HepG2 (cell line): ENCODE data around the gene PLAGL2. TPM values are rescaled to one million over a fixed set of nuclear protein-coding genes. Genes with fewer than 3 reads are reported as not detected.

Source experiments
- CEBPG ChIP-seq: IDR thresholded peaks from 2 replicates; pipeline ENCODE4 v1.6.1; 2016
- FOSL2 ChIP-seq: sonication (generic); formaldehyde crosslinking; IDR thresholded peaks from 2 replicates; pipeline ENCODE4 v1.4.0; 2020; ENCODE audit warnings: missing genetic modification reagents
- NR2F6 ChIP-seq, 2 experiments: IDR thresholded peaks; 2 replicates each; pipeline ENCODE4 v1.6.1; 2016; ENCODE audit warnings: antibody characterized with exemption in 1 of 2, mild to moderate bottlenecking in 1 of 2
- TRIM24 ChIP-seq: sonication (generic); formaldehyde crosslinking; IDR thresholded peaks from 2 replicates; pipeline ENCODE4 v1.8.0; 2022; ENCODE audit warnings: mild to moderate bottlenecking, missing genetic modification reagents
- XRCC5 ChIP-seq: fragments of 200-400 bp; formaldehyde crosslinking; optimal IDR thresholded peaks from 2 replicates; pipeline ENCODE3; 2017; ENCODE audit warnings: mild to moderate bottlenecking, low read length
- ZNF264 ChIP-seq: sonication (generic); formaldehyde crosslinking; IDR thresholded peaks from 2 replicates; pipeline ENCODE4 v1.4.0; 2020; ENCODE audit warnings: missing genetic modification reagents
- ZNF282 ChIP-seq: fragments of 450-650 bp; IDR thresholded peaks from 2 replicates; pipeline ENCODE4 v1.6.1; 2018; ENCODE audit not compliant: partially characterized antibody
- ZNF550 ChIP-seq: sonication (generic); formaldehyde crosslinking; IDR thresholded peaks from 2 replicates; pipeline ENCODE4 v1.4.0; 2020; ENCODE audit warnings: mild to moderate bottlenecking, missing genetic modification reagents, borderline replicate concordance
- ZNF644 ChIP-seq: IDR thresholded peaks from 2 replicates; pipeline ENCODE4 v1.6.1; 2016; ENCODE audit warnings: low read depth
- ZNF672 ChIP-seq: sonication (generic); formaldehyde crosslinking; IDR thresholded peaks from 2 replicates; pipeline ENCODE4 v1.8.1; 2022; ENCODE audit warnings: missing genetic modification reagents
- ZNF891 ChIP-seq: sonication (generic); formaldehyde crosslinking; IDR thresholded peaks from 2 replicates; pipeline ENCODE4 v1.5.0; 2020; ENCODE audit warnings: mild to moderate bottlenecking, missing genetic modification reagents
- polyA plus RNA-seq, 8 experiments: library from polyadenylated mRNA; depleted of rRNA in 3 of 8; stranded (reverse) in 7 of 8; unstranded in 1 of 8; fragments of >200 nt; fragmentation: Illumina TruSeq in 4 of 8; extraction: Trizol in 4 of 8; gene quantifications; 2 replicates each; pipeline versions ENCODE4 v1.2.1 to v1.2.3, GENCODE V29; 2011 to 2016; ENCODE audit warnings: low read depth in 4 of 8, missing spikeins in 1 of 8, mixed read lengths in 1 of 8; ENCODE audit not compliant: insufficient read depth in 1 of 8
- total RNA-seq, 5 experiments: library from RNA; depleted of rRNA; stranded (reverse); fragments of >200 nt; fragmentation: Illumina TruSeq; extraction: Trizol; gene quantifications; 2 replicates each; pipeline ENCODE4 v1.2.3, GENCODE V29; 2016; ENCODE audit warnings: low read depth in 1 of 5
- TF ChIP-seq, protein P1 (sequence below): sonication (generic); formaldehyde crosslinking; IDR thresholded peaks from 2 replicates; pipeline ENCODE4 v1.5.0; 2020; ENCODE audit warnings: mild to moderate bottlenecking, missing genetic modification reagents, borderline replicate concordance
- TF ChIP-seq, protein P2 (sequence below): sonication (generic); formaldehyde crosslinking; IDR thresholded peaks from 2 replicates; pipeline ENCODE4 v1.4.0; 2020; ENCODE audit warnings: missing genetic modification reagents, borderline replicate concordance
- TF ChIP-seq, protein P3 (sequence below): sonication (generic); formaldehyde crosslinking; IDR thresholded peaks from 2 replicates; pipeline ENCODE4 v1.4.0; 2020; ENCODE audit warnings: missing genetic modification reagents, borderline replicate concordance
- TF ChIP-seq, protein P4 (sequence below): sonication (generic); formaldehyde crosslinking; IDR thresholded peaks from 2 replicates; pipeline ENCODE4 v1.4.0; 2020; ENCODE audit warnings: missing genetic modification reagents

Gene PLAGL2
- total and polyA plus RNA-seq, 2 of the 13 experiments (the other 11 are each of a cell fraction or from before 2014, with no cell fraction given) = 15.2 to 15.3 TPM

DNA sequence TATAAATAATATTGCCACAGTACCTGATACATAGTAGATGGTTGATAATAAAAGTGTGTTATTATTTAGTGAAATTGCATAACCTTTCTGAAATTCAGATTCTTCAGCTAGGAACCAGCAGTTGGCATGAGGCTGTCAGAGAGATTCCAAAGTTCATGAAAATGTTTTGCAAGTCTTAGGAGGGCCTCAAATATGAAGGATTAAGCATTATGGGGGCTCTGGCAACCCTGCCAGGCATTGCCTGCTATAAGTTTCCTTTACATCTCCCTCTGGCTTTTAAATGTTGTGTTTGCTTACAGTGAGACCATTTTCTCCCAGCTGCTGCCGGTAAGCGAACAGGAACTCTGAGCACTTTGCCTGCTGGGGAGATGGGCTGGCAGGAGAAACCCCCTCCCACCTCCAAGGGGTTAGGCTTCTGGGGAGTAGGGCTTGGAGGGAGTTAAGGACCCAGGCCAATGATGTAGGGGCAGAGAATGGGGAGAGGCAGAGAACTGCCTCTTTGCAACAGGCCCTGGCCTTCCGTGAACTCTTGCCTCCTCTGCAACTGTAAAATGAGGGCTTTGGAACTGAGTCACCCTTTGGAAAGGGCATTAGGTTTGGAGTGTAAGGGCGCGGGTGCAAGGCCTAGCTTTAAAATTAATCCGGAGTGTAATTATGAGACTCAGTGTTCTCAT, 36.7 kb upstream of the PLAGL2 start (continued):
- TF ChIP-seq, protein P1, sequence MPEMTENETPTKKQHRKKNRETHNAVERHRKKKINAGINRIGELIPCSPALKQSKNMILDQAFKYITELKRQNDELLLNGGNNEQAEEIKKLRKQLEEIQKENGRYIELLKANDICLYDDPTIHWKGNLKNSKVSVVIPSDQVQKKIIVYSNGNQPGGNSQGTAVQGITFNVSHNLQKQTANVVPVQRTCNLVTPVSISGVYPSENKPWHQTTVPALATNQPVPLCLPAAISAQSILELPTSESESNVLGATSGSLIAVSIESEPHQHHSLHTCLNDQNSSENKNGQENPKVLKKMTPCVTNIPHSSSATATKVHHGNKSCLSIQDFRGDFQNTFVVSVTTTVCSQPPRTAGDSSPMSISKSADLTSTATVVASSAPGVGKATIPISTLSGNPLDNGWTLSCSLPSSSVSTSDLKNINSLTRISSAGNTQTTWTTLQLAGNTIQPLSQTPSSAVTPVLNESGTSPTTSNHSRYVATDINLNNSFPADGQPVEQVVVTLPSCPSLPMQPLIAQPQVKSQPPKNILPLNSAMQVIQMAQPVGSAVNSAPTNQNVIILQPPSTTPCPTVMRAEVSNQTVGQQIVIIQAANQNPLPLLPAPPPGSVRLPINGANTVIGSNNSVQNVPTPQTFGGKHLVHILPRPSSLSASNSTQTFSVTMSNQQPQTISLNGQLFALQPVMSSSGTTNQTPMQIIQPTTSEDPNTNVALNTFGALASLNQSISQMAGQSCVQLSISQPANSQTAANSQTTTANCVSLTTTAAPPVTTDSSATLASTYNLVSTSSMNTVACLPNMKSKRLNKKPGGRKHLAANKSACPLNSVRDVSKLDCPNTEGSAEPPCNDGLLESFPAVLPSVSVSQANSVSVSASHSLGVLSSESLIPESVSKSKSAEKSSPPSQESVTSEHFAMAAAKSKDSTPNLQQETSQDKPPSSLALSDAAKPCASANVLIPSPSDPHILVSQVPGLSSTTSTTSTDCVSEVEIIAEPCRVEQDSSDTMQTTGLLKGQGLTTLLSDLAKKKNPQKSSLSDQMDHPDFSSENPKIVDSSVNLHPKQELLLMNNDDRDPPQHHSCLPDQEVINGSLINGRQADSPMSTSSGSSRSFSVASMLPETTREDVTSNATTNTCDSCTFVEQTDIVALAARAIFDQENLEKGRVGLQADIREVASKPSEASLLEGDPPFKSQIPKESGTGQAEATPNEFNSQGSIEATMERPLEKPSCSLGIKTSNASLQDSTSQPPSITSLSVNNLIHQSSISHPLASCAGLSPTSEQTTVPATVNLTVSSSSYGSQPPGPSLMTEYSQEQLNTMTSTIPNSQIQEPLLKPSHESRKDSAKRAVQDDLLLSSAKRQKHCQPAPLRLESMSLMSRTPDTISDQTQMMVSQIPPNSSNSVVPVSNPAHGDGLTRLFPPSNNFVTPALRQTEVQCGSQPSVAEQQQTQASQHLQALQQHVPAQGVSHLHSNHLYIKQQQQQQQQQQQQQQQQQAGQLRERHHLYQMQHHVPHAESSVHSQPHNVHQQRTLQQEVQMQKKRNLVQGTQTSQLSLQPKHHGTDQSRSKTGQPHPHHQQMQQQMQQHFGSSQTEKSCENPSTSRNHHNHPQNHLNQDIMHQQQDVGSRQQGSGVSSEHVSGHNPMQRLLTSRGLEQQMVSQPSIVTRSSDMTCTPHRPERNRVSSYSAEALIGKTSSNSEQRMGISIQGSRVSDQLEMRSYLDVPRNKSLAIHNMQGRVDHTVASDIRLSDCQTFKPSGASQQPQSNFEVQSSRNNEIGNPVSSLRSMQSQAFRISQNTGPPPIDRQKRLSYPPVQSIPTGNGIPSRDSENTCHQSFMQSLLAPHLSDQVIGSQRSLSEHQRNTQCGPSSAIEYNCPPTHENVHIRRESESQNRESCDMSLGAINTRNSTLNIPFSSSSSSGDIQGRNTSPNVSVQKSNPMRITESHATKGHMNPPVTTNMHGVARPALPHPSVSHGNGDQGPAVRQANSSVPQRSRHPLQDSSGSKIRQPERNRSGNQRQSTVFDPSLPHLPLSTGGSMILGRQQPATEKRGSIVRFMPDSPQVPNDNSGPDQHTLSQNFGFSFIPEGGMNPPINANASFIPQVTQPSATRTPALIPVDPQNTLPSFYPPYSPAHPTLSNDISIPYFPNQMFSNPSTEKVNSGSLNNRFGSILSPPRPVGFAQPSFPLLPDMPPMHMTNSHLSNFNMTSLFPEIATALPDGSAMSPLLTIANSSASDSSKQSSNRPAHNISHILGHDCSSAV (CRISPR knock-in tag) = no peak
- TF ChIP-seq ZNF891 (CRISPR knock-in tag) = 0 out of 2 replicates have a peak, but pooled peaks have one; percentile 32
- TF ChIP-seq, protein P2, sequence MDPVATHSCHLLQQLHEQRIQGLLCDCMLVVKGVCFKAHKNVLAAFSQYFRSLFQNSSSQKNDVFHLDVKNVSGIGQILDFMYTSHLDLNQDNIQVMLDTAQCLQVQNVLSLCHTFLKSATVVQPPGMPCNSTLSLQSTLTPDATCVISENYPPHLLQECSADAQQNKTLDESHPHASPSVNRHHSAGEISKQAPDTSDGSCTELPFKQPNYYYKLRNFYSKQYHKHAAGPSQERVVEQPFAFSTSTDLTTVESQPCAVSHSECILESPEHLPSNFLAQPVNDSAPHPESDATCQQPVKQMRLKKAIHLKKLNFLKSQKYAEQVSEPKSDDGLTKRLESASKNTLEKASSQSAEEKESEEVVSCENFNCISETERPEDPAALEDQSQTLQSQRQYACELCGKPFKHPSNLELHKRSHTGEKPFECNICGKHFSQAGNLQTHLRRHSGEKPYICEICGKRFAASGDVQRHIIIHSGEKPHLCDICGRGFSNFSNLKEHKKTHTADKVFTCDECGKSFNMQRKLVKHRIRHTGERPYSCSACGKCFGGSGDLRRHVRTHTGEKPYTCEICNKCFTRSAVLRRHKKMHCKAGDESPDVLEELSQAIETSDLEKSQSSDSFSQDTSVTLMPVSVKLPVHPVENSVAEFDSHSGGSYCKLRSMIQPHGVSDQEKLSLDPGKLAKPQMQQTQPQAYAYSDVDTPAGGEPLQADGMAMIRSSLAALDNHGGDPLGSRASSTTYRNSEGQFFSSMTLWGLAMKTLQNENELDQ = no peak
- peak; percentile 75 for TF ChIP-seq CEBPG (CRISPR knock-in tag)
- peak; percentile 7; the same call in 1 of the 2 replicates for TF ChIP-seq ZNF644 (CRISPR knock-in tag)
- no peak for TF ChIP-seq TRIM24 (CRISPR knock-in tag)
- peak; percentile 73 for TF ChIP-seq FOSL2 (CRISPR knock-in tag)
- TF ChIP-seq, protein P3, sequence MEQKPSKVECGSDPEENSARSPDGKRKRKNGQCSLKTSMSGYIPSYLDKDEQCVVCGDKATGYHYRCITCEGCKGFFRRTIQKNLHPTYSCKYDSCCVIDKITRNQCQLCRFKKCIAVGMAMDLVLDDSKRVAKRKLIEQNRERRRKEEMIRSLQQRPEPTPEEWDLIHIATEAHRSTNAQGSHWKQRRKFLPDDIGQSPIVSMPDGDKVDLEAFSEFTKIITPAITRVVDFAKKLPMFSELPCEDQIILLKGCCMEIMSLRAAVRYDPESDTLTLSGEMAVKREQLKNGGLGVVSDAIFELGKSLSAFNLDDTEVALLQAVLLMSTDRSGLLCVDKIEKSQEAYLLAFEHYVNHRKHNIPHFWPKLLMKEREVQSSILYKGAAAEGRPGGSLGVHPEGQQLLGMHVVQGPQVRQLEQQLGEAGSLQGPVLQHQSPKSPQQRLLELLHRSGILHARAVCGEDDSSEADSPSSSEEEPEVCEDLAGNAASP (CRISPR knock-in tag) = peak; percentile 82; the same call in 1 of the 2 replicates
- no peak for TF ChIP-seq ZNF282
- TF ChIP-seq ZNF672 (CRISPR knock-in tag) = no peak
- TF ChIP-seq ZNF264 = no peak
- TF ChIP-seq ZNF550 (CRISPR knock-in tag) = no peak
- TF ChIP-seq, protein P4, sequence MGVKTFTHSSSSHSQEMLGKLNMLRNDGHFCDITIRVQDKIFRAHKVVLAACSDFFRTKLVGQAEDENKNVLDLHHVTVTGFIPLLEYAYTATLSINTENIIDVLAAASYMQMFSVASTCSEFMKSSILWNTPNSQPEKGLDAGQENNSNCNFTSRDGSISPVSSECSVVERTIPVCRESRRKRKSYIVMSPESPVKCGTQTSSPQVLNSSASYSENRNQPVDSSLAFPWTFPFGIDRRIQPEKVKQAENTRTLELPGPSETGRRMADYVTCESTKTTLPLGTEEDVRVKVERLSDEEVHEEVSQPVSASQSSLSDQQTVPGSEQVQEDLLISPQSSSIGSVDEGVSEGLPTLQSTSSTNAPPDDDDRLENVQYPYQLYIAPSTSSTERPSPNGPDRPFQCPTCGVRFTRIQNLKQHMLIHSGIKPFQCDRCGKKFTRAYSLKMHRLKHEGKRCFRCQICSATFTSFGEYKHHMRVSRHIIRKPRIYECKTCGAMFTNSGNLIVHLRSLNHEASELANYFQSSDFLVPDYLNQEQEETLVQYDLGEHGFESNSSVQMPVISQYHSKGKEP (CRISPR knock-in tag) = no peak
- peak; percentile 37 for TF ChIP-seq XRCC5
- no peak for TF ChIP-seq NR2F6 (IDR thresholded peaks at IDR 0.05)
- TF ChIP-seq NR2F6 (CRISPR knock-in tag; IDR thresholded peaks at IDR 0.05) = peak; percentile 3; the same call in 1 of the 2 replicates
